ENCODE data around the gene CELA1.
"Not testable (repeated sequence)": the region's sequence is repeated elsewhere in the genome, so short reads cannot be mapped to it uniquely, and the experiment has no call there.

Gene CELA1

DNA sequence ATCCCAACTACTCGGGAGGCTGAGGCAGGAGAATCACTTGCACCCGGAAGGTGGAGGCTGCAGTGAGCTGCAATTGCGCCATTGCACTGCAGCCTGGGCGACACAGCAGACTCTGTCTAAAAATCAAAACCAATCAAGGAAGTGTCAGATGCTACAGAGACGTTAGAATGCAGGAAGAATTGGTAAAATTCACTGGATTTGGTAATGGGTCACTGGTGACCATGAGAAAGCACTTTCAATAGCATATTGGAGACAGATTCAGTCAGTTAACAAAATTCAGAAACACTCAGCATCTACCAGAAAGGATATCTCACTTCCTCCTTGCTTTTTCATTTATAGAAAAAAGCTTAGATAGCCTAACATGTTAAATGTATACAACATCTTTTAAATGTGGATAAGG lies 40.0 kb downstream of the CELA1 start:
- Histone ChIP-seq H3K27me3 (ENCODE audit: insufficient read depth, insufficient read length) (no peaks in the 10 kb centered on the region), H3K4me1 (ENCODE audit: insufficient read depth, insufficient read length) (no peaks in the 10 kb centered on the region), H3K36me3 (ENCODE audit: insufficient read depth, insufficient read length, low read length) (no peaks in the 10 kb centered on the region), H3K9me3 (ENCODE audit: insufficient read depth, low read length) (no peaks in the 10 kb centered on the region), H3K9ac (ENCODE audit: insufficient read length, low read depth) (no peak overlapping the region), H3K4me3 (ENCODE audit: insufficient read length, low read depth) (no peak overlapping the region)
- DNase-seq (ENCODE audit: low read depth, low spot score) = no peak
- TF ChIP-seq ZNF274 (IDR thresholded peaks at IDR 0.05; ENCODE audit: low read depth, low read length) (no peak), SUZ12 (IDR thresholded peaks at IDR 0.05; ENCODE audit: extremely low read depth, insufficient read depth, insufficient read length) (no peak), YY1 (IDR thresholded peaks at IDR 0.05; ENCODE audit: insufficient read depth, insufficient read length) (no peak)

DNA sequence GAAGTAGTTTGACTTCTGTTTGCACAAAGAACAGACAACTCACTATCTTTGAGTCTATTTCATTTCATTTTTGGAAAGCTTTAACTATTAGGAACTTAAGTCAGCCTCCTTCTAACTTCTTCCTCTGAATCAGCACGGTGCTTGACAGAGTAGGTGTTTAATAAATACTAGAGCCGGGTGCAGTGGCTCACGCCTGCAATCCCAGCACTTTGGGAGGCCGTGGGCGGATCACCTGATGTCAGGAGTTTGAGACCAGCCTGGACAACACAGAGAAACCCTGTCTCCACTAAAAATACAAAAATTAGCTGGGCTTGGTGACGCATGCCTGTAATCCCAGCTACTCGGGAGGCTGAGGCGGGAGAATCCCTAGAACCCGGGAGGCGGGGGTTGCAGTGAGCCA lies 45.7 kb downstream of the CELA1 start:
- not testable (repeated sequence) for H3K9ac ChIP-seq (ENCODE audit: insufficient read length, low read depth); H3K9me3 ChIP-seq (ENCODE audit: insufficient read depth, low read length); DNase-seq (ENCODE audit: low read depth, low spot score); H3K4me3 ChIP-seq (ENCODE audit: insufficient read length, low read depth); H3K4me1 ChIP-seq (ENCODE audit: insufficient read depth, insufficient read length); H3K27me3 ChIP-seq (ENCODE audit: insufficient read depth, insufficient read length); H3K36me3 ChIP-seq (ENCODE audit: insufficient read depth, insufficient read length, low read length)

DNA sequence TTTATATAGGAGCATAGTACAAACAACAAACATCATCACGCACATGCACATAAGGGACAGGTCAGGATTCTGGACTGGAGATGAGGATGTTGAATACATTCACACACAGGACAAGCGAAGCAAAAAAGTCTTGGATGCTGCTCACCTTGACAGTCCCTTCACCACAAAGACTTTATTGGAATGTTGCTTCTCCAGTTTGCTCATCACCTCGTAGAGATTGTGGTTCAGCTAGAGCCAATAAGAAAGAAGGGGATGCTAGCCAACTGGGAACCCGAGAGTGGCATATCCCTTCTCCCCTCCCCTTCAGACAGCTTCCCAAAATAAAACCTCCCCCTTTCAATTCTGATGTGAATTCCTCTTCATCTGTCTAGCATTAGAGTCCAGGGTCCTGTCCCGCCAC lies 50.8 kb downstream of the CELA1 start:
- no peaks in the 10 kb centered on the region for H3K9me3 ChIP-seq (ENCODE audit: insufficient read depth, low read length)
- no peaks in the 10 kb centered on the region for H3K36me3 ChIP-seq (ENCODE audit: insufficient read depth, insufficient read length, low read length)
- H3K4me3 ChIP-seq (ENCODE audit: insufficient read length, low read depth) = no peak overlapping the region
- H3K9ac ChIP-seq (ENCODE audit: insufficient read length, low read depth) = no peak overlapping the region
- TF ChIP-seq ZNF274 (IDR thresholded peaks at IDR 0.05; ENCODE audit: low read depth, low read length) (no peak), SUZ12 (IDR thresholded peaks at IDR 0.05; ENCODE audit: extremely low read depth, insufficient read depth, insufficient read length) (no peak), YY1 (IDR thresholded peaks at IDR 0.05; ENCODE audit: insufficient read depth, insufficient read length) (no peak)
- no peak for DNase-seq (ENCODE audit: low read depth, low spot score)
- peaks cover 2% of the 10 kb centered on the region for H3K4me1 ChIP-seq (ENCODE audit: insufficient read depth, insufficient read length)
- H3K27me3 ChIP-seq (ENCODE audit: insufficient read depth, insufficient read length) = no peaks in the 10 kb centered on the region

GRCh38 chr12:51294097-51294496 lies 52.4 kb downstream of the CELA1 start:
- H3K27me3 ChIP-seq (ENCODE audit: insufficient read depth, insufficient read length); H3K36me3 ChIP-seq (ENCODE audit: insufficient read depth, insufficient read length, low read length); DNase-seq (ENCODE audit: low read depth, low spot score); H3K4me3 ChIP-seq (ENCODE audit: insufficient read length, low read depth); H3K9ac ChIP-seq (ENCODE audit: insufficient read length, low read depth); H3K4me1 ChIP-seq (ENCODE audit: insufficient read depth, insufficient read length); H3K9me3 ChIP-seq (ENCODE audit: insufficient read depth, low read length): not testable (repeated sequence)

GRCh38 chr12:51293696-51294095 lies 52.8 kb downstream of the CELA1 start:
- no peaks in the 10 kb centered on the region for H3K36me3 ChIP-seq (ENCODE audit: insufficient read depth, insufficient read length, low read length)

DNA sequence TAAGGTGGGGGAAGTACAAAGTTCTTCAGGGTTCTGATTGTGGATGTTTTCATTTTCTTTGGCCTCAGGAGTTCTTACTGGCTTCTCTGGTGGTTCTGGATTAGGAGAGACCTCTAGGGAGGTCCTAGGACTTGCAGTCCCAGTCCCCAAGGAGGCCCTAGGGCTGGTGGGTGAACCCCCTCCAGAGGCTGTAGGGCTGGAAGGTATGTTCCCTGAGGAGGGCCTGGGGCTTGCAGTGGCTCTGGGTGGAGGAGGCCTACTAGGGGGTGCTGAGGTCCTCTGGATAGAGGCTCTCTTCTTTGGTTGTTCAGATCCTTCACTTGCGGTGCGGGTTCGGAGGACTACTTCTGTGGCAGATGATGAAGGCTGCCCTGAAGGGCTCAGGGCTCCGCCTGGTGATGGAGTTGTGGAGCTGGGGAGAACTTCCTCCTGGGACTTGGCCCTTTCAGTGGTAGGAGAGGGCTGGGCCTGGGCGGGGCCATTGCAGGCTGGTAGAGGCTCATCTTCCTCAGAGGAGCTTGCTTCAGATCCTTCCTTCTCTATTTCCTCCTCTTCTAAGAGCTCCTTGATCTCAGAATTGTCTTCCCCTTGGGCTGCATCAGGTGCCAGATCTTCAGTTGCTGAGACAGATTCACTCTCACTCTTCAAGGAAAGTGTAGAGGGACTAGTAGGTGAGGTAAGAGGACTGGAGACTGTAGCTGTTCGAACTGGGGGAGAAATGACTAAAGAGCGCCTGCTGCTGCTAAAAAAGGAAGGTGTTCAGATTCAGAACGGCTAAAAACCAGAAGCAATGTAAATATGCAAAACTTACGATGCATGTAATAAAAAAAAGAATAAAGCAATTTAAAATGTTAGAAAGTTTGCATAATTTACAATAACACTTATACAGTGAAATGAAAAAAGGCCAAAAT lies 54.6 kb downstream of the CELA1 start:
- H3K4me3 ChIP-seq (ENCODE audit: insufficient read length, low read depth); DNase-seq (ENCODE audit: low read depth, low spot score); H3K9ac ChIP-seq (ENCODE audit: insufficient read length, low read depth); H3K27me3 ChIP-seq (ENCODE audit: insufficient read depth, insufficient read length); H3K36me3 ChIP-seq (ENCODE audit: insufficient read depth, insufficient read length, low read length); H3K4me1 ChIP-seq (ENCODE audit: insufficient read depth, insufficient read length); H3K9me3 ChIP-seq (ENCODE audit: insufficient read depth, low read length): not testable (repeated sequence)

More at GRCh38 chr12:51293696-51294095, 52.8 kb downstream of the CELA1 start:
- no peak for TF ChIP-seq SUZ12 (IDR thresholded peaks at IDR 0.05; ENCODE audit: extremely low read depth, insufficient read depth, insufficient read length)
- no peak for TF ChIP-seq YY1 (IDR thresholded peaks at IDR 0.05; ENCODE audit: insufficient read depth, insufficient read length)
- no peak for TF ChIP-seq ZNF274 (IDR thresholded peaks at IDR 0.05; ENCODE audit: low read depth, low read length)
- Histone ChIP-seq H3K4me3 (ENCODE audit: insufficient read length, low read depth) (no peak overlapping the region), H3K27me3 (ENCODE audit: insufficient read depth, insufficient read length) (no peaks in the 10 kb centered on the region), H3K4me1 (ENCODE audit: insufficient read depth, insufficient read length) (no peaks in the 10 kb centered on the region), H3K9me3 (ENCODE audit: insufficient read depth, low read length) (no peaks in the 10 kb centered on the region), H3K9ac (ENCODE audit: insufficient read length, low read depth) (no peak overlapping the region)
- DNase-seq (ENCODE audit: low read depth, low spot score) = no peak

GRCh38 chr12:51285843-51286242 lies 60.6 kb downstream of the CELA1 start:
- Histone ChIP-seq H3K36me3 (ENCODE audit: insufficient read depth, insufficient read length, low read length) (no peaks in the 10 kb centered on the region), H3K9ac (ENCODE audit: insufficient read length, low read depth) (no peak overlapping the region), H3K4me1 (ENCODE audit: insufficient read depth, insufficient read length) (no peaks in the 10 kb centered on the region), H3K4me3 (ENCODE audit: insufficient read length, low read depth) (no peak overlapping the region), H3K27me3 (ENCODE audit: insufficient read depth, insufficient read length) (no peaks in the 10 kb centered on the region), H3K9me3 (ENCODE audit: insufficient read depth, low read length) (no peaks in the 10 kb centered on the region)
- no peak for DNase-seq (ENCODE audit: low read depth, low spot score)
- TF ChIP-seq ZNF274 (IDR thresholded peaks at IDR 0.05; ENCODE audit: low read depth, low read length) (no peak), SUZ12 (IDR thresholded peaks at IDR 0.05; ENCODE audit: extremely low read depth, insufficient read depth, insufficient read length) (no peak)

Measured in NT2/D1 (cell line).